HG03039 (cell line): ENCODE measurements around the gene SIRT1.
"Not testable (repeated sequence)": the region's sequence is repeated elsewhere in the genome, so short reads cannot be mapped to it uniquely, and the experiment has no call there.

ENCODE experiments used
- ATAC-seq: cut with Tn5 transposase; IDR thresholded peaks from one replicate; pipeline ENCODE4 v1.9.1; 2021; ENCODE audit warnings: mild to moderate bottlenecking, moderate library complexity; ENCODE audit not compliant: unreplicated experiment

SIRT1 gene

DNA sequence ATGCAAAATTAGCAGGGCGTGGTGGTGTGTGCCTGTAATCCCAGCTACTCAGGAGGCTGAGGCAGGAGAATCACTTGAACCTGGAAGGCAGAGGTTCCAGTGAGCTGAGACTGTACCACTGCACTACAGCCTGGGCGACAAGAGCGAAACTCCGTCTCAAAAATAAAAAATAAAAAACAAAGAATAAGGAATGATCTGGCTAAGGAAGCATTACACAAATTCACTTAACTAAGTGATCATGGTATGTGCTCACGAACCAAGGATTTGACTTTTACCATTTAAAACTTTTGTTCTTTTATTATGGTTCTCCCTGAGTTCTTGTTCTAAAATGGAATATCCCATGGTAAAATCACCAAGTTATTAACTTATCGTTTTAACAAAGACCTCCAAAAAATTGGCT lies 71.2 kb downstream of the SIRT1 start:
- no peak for ATAC-seq

DNA sequence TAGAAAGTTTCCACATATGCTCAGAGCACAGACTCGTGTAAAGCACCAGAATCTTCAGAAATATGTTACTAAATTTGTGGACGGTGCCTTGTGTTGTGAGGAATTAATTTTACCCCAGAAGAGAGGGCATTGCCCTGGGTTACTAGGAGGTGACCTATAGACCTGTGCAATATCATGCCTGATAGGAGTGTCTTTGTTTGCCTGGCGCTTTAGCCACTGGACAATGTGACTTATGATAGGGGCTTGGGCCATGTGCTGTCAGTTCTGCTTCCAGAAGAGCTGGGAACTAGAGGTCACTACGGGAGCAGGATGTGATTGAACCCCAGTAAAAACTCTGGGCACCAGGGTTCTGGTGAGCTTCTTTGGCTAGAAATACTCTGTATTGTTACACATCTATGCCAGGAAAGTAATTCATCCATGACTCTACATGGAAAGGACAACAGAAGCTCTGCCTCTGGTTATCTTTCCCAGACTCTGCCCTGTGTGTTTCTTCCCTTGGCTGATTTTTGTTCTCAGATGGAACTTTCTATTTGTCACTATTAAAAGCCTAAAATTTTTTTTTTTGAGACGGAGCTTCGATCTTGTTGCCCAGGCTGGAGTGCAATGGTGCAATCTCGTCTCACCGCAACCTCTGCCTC lies 75.5 kb downstream of the SIRT1 start:
- ATAC-seq, result no peak

DNA sequence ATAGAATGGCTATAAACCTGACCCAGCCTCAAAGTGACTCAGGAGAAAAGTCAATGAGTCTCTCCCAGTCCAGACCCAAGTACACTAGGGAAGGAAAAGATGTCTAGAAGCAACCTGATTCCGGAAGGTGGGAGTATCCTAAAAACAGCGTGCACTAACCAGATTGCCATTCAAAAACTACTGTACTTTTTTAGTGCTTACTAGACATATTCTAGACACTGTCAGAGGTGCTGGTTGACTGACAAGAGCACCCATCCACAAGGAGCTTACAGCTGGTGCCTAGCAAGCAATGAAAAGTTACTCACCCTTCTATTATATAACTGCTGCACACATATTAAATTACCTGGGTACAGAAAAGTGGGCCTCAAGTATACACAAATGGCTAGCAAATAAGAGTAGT lies 81.0 kb downstream of the SIRT1 start:
- no peak for ATAC-seq

DNA sequence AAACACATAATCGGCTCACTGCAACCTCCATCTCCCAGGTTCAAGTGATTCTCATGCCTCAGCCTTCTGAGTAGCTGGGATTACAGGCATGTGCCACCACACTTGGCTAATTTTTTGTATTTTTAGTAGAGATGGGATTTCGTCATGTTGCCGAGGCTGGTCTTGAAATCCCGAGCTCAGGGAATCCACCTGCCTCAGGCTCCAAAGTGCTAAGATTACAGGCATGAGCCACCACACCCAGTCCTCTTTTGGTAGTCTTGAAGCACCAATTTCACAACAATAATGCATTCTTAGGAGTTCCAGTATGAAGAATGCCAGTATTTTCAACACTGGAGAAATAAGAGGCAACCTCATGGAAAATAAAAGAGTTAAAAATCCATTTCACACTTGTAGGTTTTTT lies 81.6 kb downstream of the SIRT1 start:
- ATAC-seq, result not testable (repeated sequence)
